Measurements from ENCODE around the gene USP28. TPM values are rescaled to one million over a fixed set of nuclear protein-coding genes. Genes with fewer than 3 reads are reported as not detected.
A peak's percentile ranks its signal among the peaks of the same experiment; 100 is the strongest.

USP28 gene
- total and polyA plus RNA-seq, 2 of the 8 experiments (the other 6 are each of a cell fraction or from before 2014, with no cell fraction given): 82.6 to 119 TPM

DNA sequence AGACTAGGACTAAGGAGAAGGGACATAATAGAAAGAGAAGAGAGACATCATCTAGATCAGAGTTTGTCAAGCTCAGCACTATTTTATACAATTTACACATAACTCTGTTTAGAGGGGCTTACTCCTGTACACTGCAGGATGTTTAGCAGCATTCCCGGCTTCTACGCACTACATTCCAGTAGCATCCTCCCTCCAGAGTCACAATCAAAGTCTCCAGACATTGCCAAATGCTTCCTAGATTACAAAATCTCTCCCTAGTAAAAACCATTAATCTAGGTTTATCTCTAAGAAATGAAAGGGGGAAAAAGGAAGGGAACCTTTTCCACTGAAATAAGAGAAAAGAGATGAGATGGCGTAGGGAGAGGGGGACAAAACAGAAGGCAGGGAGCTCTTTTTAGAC, 4.0 kb downstream of the USP28 start:
- no peaks in the 10 kb centered on the region for H3K27me3 ChIP-seq (replicated peaks in 1 of 4; ENCODE audit: control insufficient read depth in 3 of 4, extremely low read depth in 1 of 4, insufficient read depth in 3 of 4, low read length in 3 of 4)
- CTCF ChIA-PET (ENCODE audit: partially characterized antibody): interaction anchor here (0.9 to 1.6 kb wide), 5 partner anchors 12 to 390 kb away, joined by 3 to 4 read pairs (median 3); partner anchors contain the start of gene HTR3B
- no peak overlapping the region for H2BK120ac ChIP-seq (replicated peaks; ENCODE audit: low read depth, low read length)
- H3K36me3 ChIP-seq (ENCODE audit: control insufficient read depth in 2 of 4, insufficient read depth in 4 of 4, low read length in 3 of 4): peaks cover 2 to 47% (median 6%) of the 10 kb centered on the region in 4 experiments; a peak in 5 of 8 replicates
- no peak overlapping the region for H2AK5ac ChIP-seq (ENCODE audit: low read depth, low read length)
- no peak overlapping the region for H3K23ac ChIP-seq (ENCODE audit: insufficient read length)
- peak overlapping the region; percentile 21; the same call in 1 of the 2 replicates for H2BK15ac ChIP-seq (ENCODE audit: low read length)
- no peak overlapping the region for H2BK5ac ChIP-seq (ENCODE audit: low read depth, low read length)
- H4K20me1 ChIP-seq (replicated peaks in 1 of 2; ENCODE audit: control insufficient read depth in 1 of 2, insufficient read depth in 2 of 2, low read length in 2 of 2): peaks cover 5 to 9% of the 10 kb centered on the region in 2 experiments
- WGBS, 2 experiments (ENCODE audit: extremely low coverage in 1 of 2, insufficient coverage in 1 of 2, insufficient read length in 1 of 2, insufficient replicate concordance in 2 of 2, low coverage in 1 of 2, low lambda C conversion rate in 2 of 2, missing lambda C conversion rate in 1 of 2): 97% methylated on average over 3 of the region's 3 CpGs; no CpG with 5 or more reads in 1 of the 2 experiments
- H3K79me2 ChIP-seq (ENCODE audit: control insufficient read depth in 1 of 2, insufficient read depth in 2 of 2, low read length in 2 of 2): peaks cover 11 to 87% of the 10 kb centered on the region in 2 experiments
- H3K14ac ChIP-seq (ENCODE audit: insufficient read length): no peak overlapping the region
- no peak overlapping the region for H3K56ac ChIP-seq (replicated peaks; ENCODE audit: insufficient read length, low read depth, low read length)
- H2BK20ac ChIP-seq (ENCODE audit: low read length): no peak overlapping the region; the same call in 1 of the 2 replicates
- peaks cover 10% of the 10 kb centered on the region for H3K23me2 ChIP-seq (ENCODE audit: low read depth, low read length)
- H4K8ac ChIP-seq (ENCODE audit: extremely low read depth, insufficient read depth, low read length): no peak overlapping the region
- no peak overlapping the region for H2AFZ ChIP-seq (ENCODE audit: low read length)
- no peak overlapping the region for H3K18ac ChIP-seq (ENCODE audit: extremely low read depth, low read length)
- H3K4me1 ChIP-seq (replicated peaks in 1 of 4; ENCODE audit: control insufficient read depth in 3 of 4, insufficient read depth in 4 of 4, low read length in 3 of 4): peaks cover 3 to 8% (median 6%) of the 10 kb centered on the region in 4 experiments; a peak in 4 of 7 replicates
- H3K79me1 ChIP-seq (ENCODE audit: low read depth, low read length): peaks cover 4% of the 10 kb centered on the region; the same call in 1 of the 2 replicates
- DNase-seq (ENCODE audit: low read depth in 1 of 2, low spot score in 2 of 2) (no peak), FAIRE-seq (no peak)
- POLR2A ChIA-PET (ENCODE audit: partially characterized antibody): interaction anchor here (1.0 to 8.0 kb wide), 5 partner anchors 9 to 65 kb away, joined by 3 to 91 read pairs (median 11); no protein-coding TSS in a partner anchor
- H3K27ac ChIP-seq (ENCODE audit: low read depth, low read length): no peak overlapping the region
- peak overlapping the region in 1 of 2 experiments; percentile 32; a peak in 1 of 4 replicates for H3K4me2 ChIP-seq (ENCODE audit: insufficient read depth in 1 of 2, low read depth in 2 of 2, low read length in 2 of 2)
- no peak overlapping the region for H4K5ac ChIP-seq (ENCODE audit: insufficient read length, low read depth, low read length)
- no peak overlapping the region for H3K4ac ChIP-seq (replicated peaks; ENCODE audit: insufficient read length, low read depth, low read length)
- H2BK12ac ChIP-seq (ENCODE audit: low read depth, low read length): no peak overlapping the region
- H3K9me3 ChIP-seq (ENCODE audit: insufficient read depth in 2 of 2, low read depth in 1 of 2, low read length in 1 of 2): no peaks in the 10 kb centered on the region
- H3K9ac ChIP-seq (replicated peaks in 1 of 4; ENCODE audit: extremely low read depth in 1 of 4, low read depth in 3 of 4, low read length in 3 of 4): no peak overlapping the region
- H4K91ac ChIP-seq (replicated peaks; ENCODE audit: insufficient read length, low read length): no peak overlapping the region
- H3K4me3 ChIP-seq (ENCODE audit: extremely low read depth in 1 of 4, insufficient read depth in 2 of 4, low read depth in 3 of 4, low read length in 4 of 4): no peak overlapping the region
- TF ChIP-seq SP4 (IDR thresholded peaks at IDR 0.05; ENCODE audit: low read length): no peak
- no peak for TF ChIP-seq RXRA (IDR thresholded peaks at IDR 0.05; ENCODE audit: insufficient read depth, low read depth, low read length)

All from H1 (cell line).